NCI-H2196 treated with DMSO at 0.1 percent for 48 hours (cell line): ENCODE data around the gene DDX20.
A peak's percentile ranks its signal among the peaks of the same experiment; 100 is the strongest.
"Not testable (repeated sequence)": the region's sequence is repeated elsewhere in the genome, so short reads cannot be mapped to it uniquely, and the experiment has no call there.

ENCODE experiments used
- DNase-seq: peaks from one replicate; lab custom pipeline; 2025; ENCODE audit not compliant: unreplicated experiment; lab: John Stamatoyannopoulos, UW

Gene DDX20

GRCh38 chr1:111733183-111733991 lies 22.3 kb upstream of the DDX20 start:
- no peak for DNase-seq

- DNase-seq, result no peak
Observed at GRCh38 chr1:111733992-111734341, 21.7 kb upstream of the DDX20 start.

- no peak for DNase-seq
Observed at GRCh38 chr1:111734426-111734825, 21.3 kb upstream of the DDX20 start.

GRCh38 chr1:111734856-111735255 lies 20.8 kb upstream of the DDX20 start:
- DNase-seq, result no peak

GRCh38 chr1:111735321-111735720 lies 20.4 kb upstream of the DDX20 start:
- no peak for DNase-seq

GRCh38 chr1:111735858-111736544 lies 19.7 kb upstream of the DDX20 start:
- no peak for DNase-seq

GRCh38 chr1:111736548-111737215 lies 19.0 kb upstream of the DDX20 start:
- DNase-seq, result peak; percentile 36

GRCh38 chr1:111737216-111738132 lies 18.2 kb upstream of the DDX20 start:
- no peak for DNase-seq

GRCh38 chr1:111738133-111738435 lies 17.6 kb upstream of the DDX20 start:
- no peak for DNase-seq

GRCh38 chr1:111738436-111739193 lies 17.1 kb upstream of the DDX20 start:
- peak; percentile 80 for DNase-seq

- peak; percentile 89 for DNase-seq
Observed at GRCh38 chr1:111739194-111739924, 16.3 kb upstream of the DDX20 start, which contains the start of gene INKA2. TSS of gene INKA2 (minus strand) at chr1:111739395. CDS start at chr1:111739242, 153 bp downstream.

GRCh38 chr1:111739925-111740765 lies 15.6 kb upstream of the DDX20 start:
- DNase-seq, result peak; percentile 58

- not testable (repeated sequence) for DNase-seq
Observed at GRCh38 chr1:111742292-111742691, 13.4 kb upstream of the DDX20 start.

GRCh38 chr1:111742938-111743549 lies 12.7 kb upstream of the DDX20 start:
- no peak for DNase-seq

GRCh38 chr1:111743679-111744101 lies 12.0 kb upstream of the DDX20 start:
- DNase-seq, result no peak

- DNase-seq, result no peak
Observed at GRCh38 chr1:111745675-111746613, 9.8 kb upstream of the DDX20 start.

- no peak for DNase-seq
Observed at GRCh38 chr1:111746614-111746999, 9.1 kb upstream of the DDX20 start.
